SIG-M5 treated with dmso at 0.1 percent for 504 hours (cell line): Measurements from ENCODE around the gene TSEN34.
"Not testable (repeated sequence)": the region's sequence is repeated elsewhere in the genome, so short reads cannot be mapped to it uniquely, and the experiment has no call there.

ENCODE experiments used
- DNase-seq: peaks from one replicate; lab custom pipeline; 2025; ENCODE audit not compliant: unreplicated experiment; lab: John Stamatoyannopoulos, UW

TSEN34 gene

GRCh38 chr19:54230031-54230430 is 38.9 kb downstream of the TSEN34 start:
- DNase-seq = no peak

DNA sequence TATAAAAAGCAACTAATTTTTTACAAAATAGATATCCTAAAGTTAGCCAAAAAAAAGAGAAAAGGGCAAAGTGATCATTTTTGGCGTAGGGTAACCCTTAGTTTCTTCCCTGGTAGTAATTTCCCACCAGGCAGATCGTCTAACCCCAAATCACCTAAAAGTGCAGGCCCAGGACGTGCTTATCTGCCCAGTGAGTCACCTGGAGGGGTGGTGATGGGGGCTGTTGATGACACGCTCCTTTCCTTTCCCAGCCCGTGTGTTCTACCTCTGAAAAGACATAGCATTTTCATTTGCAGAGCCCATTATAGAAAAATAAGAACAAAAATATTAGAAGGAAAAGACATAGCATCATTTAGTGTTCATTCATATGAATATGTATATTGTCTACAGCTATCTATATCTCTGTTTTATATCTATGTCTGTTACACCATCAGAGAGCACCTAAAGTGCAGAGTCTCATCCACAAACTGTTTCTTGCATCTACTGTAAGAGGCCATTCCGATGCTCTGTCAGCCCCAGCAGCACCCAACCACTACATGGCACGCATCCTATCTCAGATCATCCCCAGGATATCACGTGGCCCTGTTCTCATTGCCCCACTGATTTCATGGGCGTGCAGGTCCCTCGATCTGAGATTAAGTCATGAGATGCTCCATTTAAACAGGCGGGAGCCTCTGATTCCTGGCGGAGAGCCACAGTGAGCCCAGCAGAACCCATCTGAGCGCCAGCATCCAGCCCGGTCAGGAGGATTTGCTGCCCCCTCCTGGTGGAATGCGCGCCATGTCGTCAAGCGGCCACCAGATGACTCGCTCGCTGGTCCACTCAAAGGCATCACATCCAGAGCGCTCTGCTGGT is 40.2 kb downstream of the TSEN34 start:
- DNase-seq = peak; percentile 53

DNA sequence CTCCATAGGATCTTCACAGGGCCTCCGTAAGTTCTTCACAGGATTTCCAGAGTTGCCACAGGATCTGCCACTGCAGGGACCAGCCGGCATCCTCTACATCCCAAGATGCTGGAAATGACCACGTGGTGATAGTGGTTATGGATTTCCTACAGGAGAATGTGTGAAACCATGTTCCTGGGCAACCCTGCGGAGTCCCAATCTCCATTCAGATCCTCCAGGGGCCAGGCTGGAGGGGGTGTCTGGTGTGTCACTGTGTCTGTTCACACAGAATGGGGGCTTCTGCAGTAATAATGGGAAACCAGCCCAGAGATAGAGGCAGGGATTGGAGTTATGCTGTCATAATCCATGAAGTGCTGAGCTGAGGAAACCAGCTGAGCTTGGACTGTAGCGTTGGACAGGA is 42.8 kb downstream of the TSEN34 start:
- no peak for DNase-seq

GRCh38 chr19:54239491-54240371 is 48.6 kb downstream of the TSEN34 start:
- not testable (repeated sequence) for DNase-seq

DNA sequence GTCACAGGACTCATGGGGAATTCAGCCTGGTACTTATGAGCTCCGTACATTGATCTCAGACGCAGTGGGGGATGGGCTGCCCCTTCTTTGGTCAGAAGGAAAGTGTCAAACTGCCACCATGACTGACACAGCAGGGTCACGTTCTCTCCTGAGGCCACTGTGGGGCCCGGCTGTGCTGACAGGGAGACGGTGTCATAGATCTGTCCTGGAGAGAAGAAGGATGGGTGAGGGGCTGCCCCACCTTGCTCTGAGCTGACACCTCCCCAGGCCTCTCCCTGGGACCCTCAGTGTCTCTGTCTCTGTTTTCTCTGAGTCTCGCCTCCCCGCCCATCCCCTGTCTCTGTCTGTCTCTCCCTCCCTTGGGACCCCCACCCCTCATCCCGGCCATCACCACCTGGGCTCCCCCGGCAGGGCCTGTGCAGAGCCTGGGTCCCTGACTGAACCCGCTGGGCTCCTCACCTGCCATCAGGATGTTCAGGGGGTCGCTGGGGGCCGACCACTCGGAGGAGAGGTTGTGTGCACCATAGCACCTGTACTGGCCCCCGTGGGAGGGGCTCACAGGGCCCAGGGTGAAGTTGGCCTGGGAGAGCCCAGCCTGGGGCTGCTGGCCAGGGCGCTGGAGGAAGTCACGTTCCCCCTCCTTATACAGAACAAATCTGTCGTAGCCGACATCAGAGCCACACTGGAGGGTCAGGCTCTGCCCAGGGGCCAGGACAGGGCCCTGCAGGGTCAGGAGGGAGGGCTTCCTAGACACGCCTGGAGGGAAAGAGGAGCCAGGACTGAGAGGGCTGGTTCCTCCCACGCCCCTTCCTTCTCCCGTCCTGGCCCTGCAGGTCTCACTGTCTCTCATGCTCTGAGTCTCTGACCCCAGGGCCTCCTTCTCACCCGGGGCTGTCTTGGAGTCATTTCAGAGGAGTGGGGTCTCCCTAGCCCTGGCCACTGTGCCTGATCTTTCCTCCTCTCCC is 49.5 kb downstream of the TSEN34 start:
- DNase-seq = not testable (repeated sequence)

DNA sequence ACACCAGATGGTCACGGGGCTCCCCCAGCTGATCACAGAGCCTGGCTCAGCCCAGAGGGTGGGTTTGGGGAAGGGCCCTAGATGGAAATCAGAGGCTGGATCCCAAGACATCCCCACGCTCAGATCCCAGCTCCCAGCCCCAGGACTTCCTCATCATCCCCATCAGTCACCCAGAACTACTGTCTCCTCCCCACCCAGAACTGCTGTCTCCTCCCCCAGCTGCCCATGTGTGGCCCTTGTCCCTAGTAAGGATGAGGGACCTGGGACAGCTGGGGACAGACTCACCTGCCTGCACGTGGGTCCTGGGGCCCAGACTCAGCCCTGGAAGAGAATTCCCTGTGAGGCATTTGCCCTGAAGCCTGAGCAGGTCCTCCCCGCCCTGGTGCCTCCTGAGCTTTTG is 51.1 kb downstream of the TSEN34 start:
- not testable (repeated sequence) for DNase-seq

- DNase-seq = not testable (repeated sequence)
Observed at GRCh38 chr19:54242646-54243045, 51.5 kb downstream of the TSEN34 start, which contains the start of gene LILRA6. TSS of gene LILRA6 (minus strand) at chr19:54242790.

GRCh38 chr19:54243809-54244208 is 52.7 kb downstream of the TSEN34 start:
- DNase-seq = not testable (repeated sequence)
